ENCODE data around the gene PTGR1.

GRCh38 chr9:111633389-111633736, 33.9 kb upstream of the PTGR1 start:
- TF ChIP-seq CTCF (IDR thresholded peaks at IDR 0.05) (no peak), POLR2A (IDR thresholded peaks at IDR 0.05) (no peak), POLR2AphosphoS5 (IDR thresholded peaks at IDR 0.05) (no peak)
